H1 (cell line): ENCODE measurements around the gene ASTN2. TPM values are rescaled to one million over a fixed set of nuclear protein-coding genes. Genes with fewer than 3 reads are reported as not detected.

ENCODE experiments used
- CTCF ChIA-PET: fragments of 300-600 bp; sonication (Branson Sonifier 250); formaldehyde crosslinking; loops from one replicate; lab custom pipeline; 2021; ENCODE audit not compliant: partially characterized antibody; lab: Charles Lee
- POLR2A ChIA-PET: fragments of 300-600 bp; sonication (Branson Sonifier 250); formaldehyde crosslinking; loops from one replicate; lab custom pipeline; 2021; ENCODE audit warnings: inconsistent platforms; ENCODE audit not compliant: partially characterized antibody; lab: Charles Lee
- DNase-seq, 2 experiments: peaks; one replicate each; pipeline versions ENCODE4 v3.0.0 to v3.0.0-alpha.2; 2010 to 2022; ENCODE audit warnings: low spot score in 2 of 2, low read depth in 1 of 2, mixed read lengths in 1 of 2
- FAIRE-seq: peaks from 2 replicates; lab custom pipeline; 2011; peaks lifted over from hg19 to GRCh38; lab: Jason Lieb, UNC
- H2AFZ ChIP-seq: 2 replicates; pipeline ENCODE4 v1.8.1; 2012; ENCODE audit warnings: low read length, inconsistent platforms
- H2AK5ac ChIP-seq: 2 replicates; pipeline ENCODE4 v1.6.1; 2013; ENCODE audit warnings: low read depth, low read length
- H2BK120ac ChIP-seq: replicated peaks from 2 replicates; pipeline ENCODE3; 2013; ENCODE audit warnings: low read depth, low read length, inconsistent platforms
- H2BK12ac ChIP-seq: 2 replicates; pipeline ENCODE4 v1.6.1; 2013; ENCODE audit warnings: low read depth, low read length
- H2BK15ac ChIP-seq: 2 replicates; pipeline ENCODE4 v1.6.1; 2013; ENCODE audit warnings: low read length
- H2BK20ac ChIP-seq: 2 replicates; pipeline ENCODE4 v1.6.1; 2013; ENCODE audit warnings: low read length
- H2BK5ac ChIP-seq: 2 replicates; pipeline ENCODE4 v1.6.1; 2013; ENCODE audit warnings: low read depth, low read length
- H3K14ac ChIP-seq: 2 replicates; pipeline ENCODE4 v1.6.1; 2013; ENCODE audit warnings: inconsistent platforms; ENCODE audit not compliant: insufficient read length
- H3K18ac ChIP-seq: 2 replicates; pipeline ENCODE4 v1.6.1; 2013; ENCODE audit warnings: low read length; ENCODE audit errors: extremely low read depth
- H3K23ac ChIP-seq: 2 replicates; pipeline ENCODE4 v1.6.1; 2013; ENCODE audit warnings: inconsistent platforms; ENCODE audit not compliant: insufficient read length
- H3K23me2 ChIP-seq: 2 replicates; pipeline ENCODE4 v1.6.1; 2013; ENCODE audit warnings: low read depth, low read length
- H3K27ac ChIP-seq: 2 replicates; pipeline ENCODE4 v1.6.1; 2011; ENCODE audit warnings: low read depth, low read length, inconsistent platforms
- H3K27me3 ChIP-seq, 4 experiments: replicated peaks in 1 of 4; 1 replicate in 1 of 4; 2 replicates in 3 of 4; pipeline versions ENCODE4 v1.6.1 to v1.8.1; 2011 to 2013; ENCODE audit warnings: low read length in 3 of 4, mild to moderate bottlenecking in 3 of 4, inconsistent platforms in 2 of 4, mixed read lengths in 2 of 4, moderate library complexity in 1 of 4; ENCODE audit not compliant: control insufficient read depth in 3 of 4, insufficient read depth in 3 of 4; ENCODE audit errors: extremely low read depth in 1 of 4
- H3K36me3 ChIP-seq, 4 experiments: 2 replicates each; pipeline versions ENCODE4 v1.6.1 to v1.8.1; 2011 to 2013; ENCODE audit warnings: mild to moderate bottlenecking in 4 of 4, low read length in 3 of 4, moderate library complexity in 2 of 4, control low read depth in 1 of 4, inconsistent platforms in 1 of 4; ENCODE audit not compliant: insufficient read depth in 4 of 4, control insufficient read depth in 2 of 4
- H3K4ac ChIP-seq: replicated peaks from 2 replicates; pipeline ENCODE3; 2013; ENCODE audit warnings: low read length, low read depth, mixed read lengths, inconsistent platforms; ENCODE audit not compliant: insufficient read length
- H3K4me1 ChIP-seq, 4 experiments: replicated peaks in 1 of 4; 1 replicate in 1 of 4; 2 replicates in 3 of 4; pipeline versions ENCODE4 v1.6.1 to v1.8.1; 2011 to 2013; ENCODE audit warnings: low read length in 3 of 4, inconsistent platforms in 2 of 4, mixed read lengths in 1 of 4; ENCODE audit not compliant: insufficient read depth in 4 of 4, control insufficient read depth in 3 of 4
- H3K4me2 ChIP-seq, 2 experiments: 2 replicates each; pipeline versions ENCODE4 v1.6.1 to v1.8.1; 2011 to 2013; ENCODE audit warnings: low read depth in 2 of 2, low read length in 2 of 2, control low read depth in 1 of 2, inconsistent platforms in 1 of 2, mild to moderate bottlenecking in 1 of 2; ENCODE audit not compliant: insufficient read depth in 1 of 2
- H3K4me3 ChIP-seq, 4 experiments: fragments of 200-600, 300-600 bp in 1 of 4; sonication (generic), shearing (Covaris generic), sonication (Bioruptor Twin) in 1 of 4; 2 replicates each; pipeline versions ENCODE4 v1.5.1 to v1.8.1; 2011 to 2016; ENCODE audit warnings: low read length in 4 of 4, low read depth in 3 of 4, control low read depth in 2 of 4, inconsistent platforms in 2 of 4, mild to moderate bottlenecking in 2 of 4, mixed read lengths in 1 of 4, moderate library complexity in 1 of 4; ENCODE audit not compliant: insufficient read depth in 2 of 4; ENCODE audit errors: extremely low read depth in 1 of 4
- H3K56ac ChIP-seq: replicated peaks from 2 replicates; pipeline ENCODE3; 2013; ENCODE audit warnings: low read depth, mild to moderate bottlenecking, mixed read lengths, low read length, inconsistent platforms; ENCODE audit not compliant: insufficient read length
- H3K79me1 ChIP-seq: 2 replicates; pipeline ENCODE4 v1.6.1; 2013; ENCODE audit warnings: low read depth, low read length, control low read depth
- H3K79me2 ChIP-seq, 2 experiments: 2 replicates each; pipeline versions ENCODE4 v1.6.1 to v1.8.1; 2012 to 2013; ENCODE audit warnings: low read length in 2 of 2, mild to moderate bottlenecking in 2 of 2, inconsistent platforms in 1 of 2; ENCODE audit not compliant: insufficient read depth in 2 of 2, control insufficient read depth in 1 of 2
- H3K9ac ChIP-seq, 4 experiments: replicated peaks in 1 of 4; 1 replicate in 1 of 4; 2 replicates in 3 of 4; pipeline versions ENCODE4 v1.6.1 to v1.8.1; 2011 to 2013; ENCODE audit warnings: low read depth in 3 of 4, low read length in 3 of 4, control low read depth in 2 of 4, mild to moderate bottlenecking in 2 of 4, moderate library complexity in 2 of 4, inconsistent platforms in 1 of 4; ENCODE audit errors: extremely low read depth in 1 of 4
- H3K9me3 ChIP-seq, 2 experiments: 2 replicates each; pipeline versions ENCODE4 v1.6.1 to v1.8.1; 2012 to 2013; ENCODE audit warnings: mild to moderate bottlenecking in 2 of 2, moderate library complexity in 2 of 2, control low read depth in 1 of 2, inconsistent platforms in 1 of 2, low read depth in 1 of 2, low read length in 1 of 2, mixed read lengths in 1 of 2; ENCODE audit not compliant: insufficient read depth in 2 of 2
- H4K20me1 ChIP-seq, 2 experiments: replicated peaks in 1 of 2; 2 replicates each; pipeline versions ENCODE3 to v1.8.1; 2011 to 2013; ENCODE audit warnings: inconsistent platforms in 2 of 2, low read length in 2 of 2, mild to moderate bottlenecking in 1 of 2; ENCODE audit not compliant: insufficient read depth in 2 of 2, control insufficient read depth in 1 of 2
- H4K5ac ChIP-seq: 2 replicates; pipeline ENCODE4 v1.6.1; 2013; ENCODE audit warnings: low read length, low read depth, mixed read lengths, inconsistent platforms; ENCODE audit not compliant: insufficient read length
- H4K8ac ChIP-seq: 2 replicates; pipeline ENCODE4 v1.8.0; 2013; ENCODE audit warnings: mild to moderate bottlenecking, moderate library complexity, low read length, inconsistent platforms; ENCODE audit not compliant: insufficient read depth; ENCODE audit errors: extremely low read depth
- H4K91ac ChIP-seq: replicated peaks from 2 replicates; pipeline ENCODE3; 2013; ENCODE audit warnings: low read length, mixed read lengths, inconsistent platforms; ENCODE audit not compliant: insufficient read length
- CBX5 ChIP-seq: fragments of 300-800, 300-1000 bp; sonication (generic); IDR thresholded peaks from 2 replicates; pipeline ENCODE4 v1.7.1; 2016; ENCODE audit warnings: antibody characterized with exemption, low read length, low read depth
- CEBPB ChIP-seq: IDR thresholded peaks from 2 replicates; pipeline ENCODE4 v1.6.1; 2012; ENCODE audit warnings: low read depth, low read length
- CTBP2 ChIP-seq: IDR thresholded peaks from 2 replicates; pipeline ENCODE4 v1.7.0; 2011; ENCODE audit warnings: borderline replicate concordance, mild to moderate bottlenecking, moderate library complexity, mixed read lengths, low read length; ENCODE audit not compliant: insufficient read depth, insufficient read length
- POLR2A ChIP-seq, 2 experiments: IDR thresholded peaks; 1 replicate in 1 of 2; 2 replicates in 1 of 2; pipeline ENCODE4 v1.6.1; 2011; ENCODE audit warnings: low read depth in 2 of 2, low read length in 2 of 2, mild to moderate bottlenecking in 2 of 2; ENCODE audit errors: control extremely low read depth in 1 of 2
- RBBP5 ChIP-seq: IDR thresholded peaks from 2 replicates; pipeline ENCODE4 v1.7.1; 2012; ENCODE audit warnings: low read depth, mild to moderate bottlenecking, inconsistent platforms, low read length, moderate library complexity, borderline replicate concordance
- SIRT6 ChIP-seq: IDR thresholded peaks from one replicate; pipeline ENCODE4 v1.7.1; 2012; ENCODE audit warnings: low read length, inconsistent platforms
- SIX5 ChIP-seq: IDR thresholded peaks from 2 replicates; pipeline ENCODE4 v1.6.1; 2011; ENCODE audit warnings: mild to moderate bottlenecking, low read depth, low read length
- TAF1 ChIP-seq: IDR thresholded peaks from 2 replicates; pipeline ENCODE4 v1.6.1; 2011; ENCODE audit warnings: mild to moderate bottlenecking, low read depth, low read length
- TBP ChIP-seq: IDR thresholded peaks from 2 replicates; pipeline ENCODE4 v1.6.1; 2011; ENCODE audit warnings: low read depth, low read length, improper control_type of control experiment
- WGBS, 2 experiments: shearing (Covaris generic) in 1 of 2; methylation state at CpG; one replicate each; pipeline versions ENCODE4 v1.1.6 to v1.1.7; 2013 to 2015; ENCODE audit warnings: low lambda C conversion rate in 2 of 2, mixed read lengths in 2 of 2, inconsistent platforms in 1 of 2, low coverage in 1 of 2, missing lambda C conversion rate in 1 of 2; ENCODE audit not compliant: insufficient replicate concordance in 2 of 2, insufficient coverage in 1 of 2, insufficient read length in 1 of 2; ENCODE audit errors: extremely low coverage in 1 of 2, missing lambda C conversion rate in 1 of 2; 5-methylcytosine and 5-hydroxymethylcytosine counted together
- polyA plus RNA-seq, 7 experiments: library from polyadenylated mRNA; depleted of rRNA in 3 of 7; stranded (reverse) in 5 of 7; unstranded in 2 of 7; fragments of >200 nt in 5 of 7; fragments of 200-250 nt in 2 of 7; gene quantifications; 1 replicate in 5 of 7; 2 replicates in 1 of 7; 4 replicates in 1 of 7; pipeline versions ENCODE4 v1.2.1 to v1.2.3, GENCODE V29; 2011 to 2013; ENCODE audit warnings: missing spikeins in 2 of 7, mixed read lengths in 2 of 7
- total RNA-seq: library from RNA; stranded (reverse); fragmentation: NEBNext Ultra II Directional; extraction: Animal tissue kit (Norgen Biotek cat#: 25700); gene quantifications from 2 replicates; pipeline ENCODE4 v1.2.1, GENCODE V29; 2021
- TF ChIP-seq, protein P1 (sequence below): IDR thresholded peaks from 2 replicates; pipeline ENCODE4 v1.6.1; 2012; ENCODE audit warnings: inconsistent platforms
- TF ChIP-seq, protein P2 (sequence below): IDR thresholded peaks from 2 replicates; pipeline ENCODE4 v1.6.1; 2011; ENCODE audit warnings: low read depth, mild to moderate bottlenecking, low read length; ENCODE audit not compliant: insufficient read depth

Gene ASTN2
- total and polyA plus RNA-seq, 2 of the 8 experiments (the other 6 are each of a cell fraction or from before 2014, with no cell fraction given): 8.2 to 13.7 TPM

DNA sequence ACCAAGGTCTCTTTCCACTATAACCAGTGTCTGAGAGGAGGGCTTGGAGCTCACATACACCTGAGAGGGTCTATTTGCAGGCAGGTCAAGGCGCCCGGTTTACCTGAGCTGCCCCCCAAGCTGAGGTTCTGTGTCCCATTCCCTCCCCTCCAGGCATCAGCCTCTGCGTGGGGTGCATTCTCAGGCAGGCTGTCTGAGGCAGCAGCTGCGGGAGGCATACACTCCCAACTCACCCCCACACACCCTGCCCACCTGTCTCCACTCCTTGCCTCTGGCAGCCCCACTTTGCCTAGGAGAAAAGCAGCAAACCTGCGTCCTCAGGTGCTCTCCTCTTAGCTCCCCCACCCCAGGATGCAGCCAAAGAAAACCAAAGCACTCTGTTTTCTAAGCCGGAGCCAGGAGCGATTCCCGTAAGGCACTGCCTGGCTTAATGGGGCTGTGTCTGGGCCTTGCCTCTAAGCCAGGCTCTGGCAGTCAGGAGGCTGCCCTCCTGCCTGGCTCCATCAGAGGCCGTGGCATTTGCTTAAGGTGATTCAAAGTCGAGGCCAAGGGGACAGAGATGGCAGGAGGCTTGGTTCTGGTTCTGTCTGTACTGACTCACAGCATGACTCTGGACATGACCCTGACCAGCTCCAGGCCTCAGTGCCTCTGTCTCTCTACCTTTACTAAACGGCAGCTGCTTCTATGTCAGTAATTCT, 867.0 kb downstream of the ASTN2 start:
- ChIA-PET CTCF (interaction anchor here (1.3 kb wide), 1 partner anchor 12 kb away, joined by 6 read pairs; no protein-coding TSS in a partner anchor), POLR2A (no interaction called here)
- Histone ChIP-seq H3K9ac (no peak overlapping the region), H3K18ac (no peak overlapping the region), H2BK120ac (no peak overlapping the region), H3K9me3 (no peaks in the 10 kb centered on the region), H2AK5ac (no peak overlapping the region), H3K56ac (no peak overlapping the region), H3K27me3 (no peaks in the 10 kb centered on the region), H4K91ac (no peak overlapping the region), H3K79me1 (no peaks in the 10 kb centered on the region), H2BK20ac (no peak overlapping the region), H3K4me2 (no peak overlapping the region), H4K8ac (no peak overlapping the region), H2BK15ac (no peak overlapping the region), H3K27ac (no peak overlapping the region), H2BK12ac (no peak overlapping the region), H3K14ac (no peak overlapping the region), H3K4me3 (no peak overlapping the region), H3K36me3 (no peaks in the 10 kb centered on the region), H3K4me1 (peaks cover 0 to 3% (median 1%) of the 10 kb centered on the region in 4 experiments; a peak in 1 of 7 replicates), H2BK5ac (no peak overlapping the region), H3K23ac (no peak overlapping the region), H3K23me2 (no peaks in the 10 kb centered on the region), H2AFZ (no peak overlapping the region), H4K20me1 (peaks cover 0 to 4% of the 10 kb centered on the region in 2 experiments), H3K4ac (no peak overlapping the region), H3K79me2 (no peaks in the 10 kb centered on the region), H4K5ac (no peak overlapping the region)
- DNase-seq (no peak), FAIRE-seq (no peak)
- 89% methylated on average over 11 of the region's 11 CpGs; no CpG with 5 or more reads in 1 of the 2 experiments for WGBS, 2 experiments
- TF ChIP-seq CEBPB (no peak), CTBP2 (no peak), SIX5 (no peak), SIRT6 (no peak), TBP (no peak), RBBP5 (no peak), TAF1 (no peak), CBX5 (no peak), POLR2A (IDR thresholded peaks at IDR 0.05; ENCODE audit: control extremely low read depth in 1 of 2, low read depth in 2 of 2, low read length in 2 of 2) (no peak)
- TF ChIP-seq, protein P1, sequence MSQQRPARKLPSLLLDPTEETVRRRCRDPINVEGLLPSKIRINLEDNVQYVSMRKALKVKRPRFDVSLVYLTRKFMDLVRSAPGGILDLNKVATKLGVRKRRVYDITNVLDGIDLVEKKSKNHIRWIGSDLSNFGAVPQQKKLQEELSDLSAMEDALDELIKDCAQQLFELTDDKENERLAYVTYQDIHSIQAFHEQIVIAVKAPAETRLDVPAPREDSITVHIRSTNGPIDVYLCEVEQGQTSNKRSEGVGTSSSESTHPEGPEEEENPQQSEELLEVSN: no peak
- TF ChIP-seq, protein P2, sequence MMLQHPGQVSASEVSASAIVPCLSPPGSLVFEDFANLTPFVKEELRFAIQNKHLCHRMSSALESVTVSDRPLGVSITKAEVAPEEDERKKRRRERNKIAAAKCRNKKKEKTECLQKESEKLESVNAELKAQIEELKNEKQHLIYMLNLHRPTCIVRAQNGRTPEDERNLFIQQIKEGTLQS: no peak
